GM21786 (cell line): ENCODE results near the gene USP46.

Experiments
- ATAC-seq: cut with Tn5 transposase; IDR thresholded peaks from one replicate; pipeline ENCODE4 v1.9.1; 2021; ENCODE audit not compliant: unreplicated experiment

USP46 gene

GRCh38 chr4:52576961-52577623, 82.0 kb downstream of the USP46 start:
- ATAC-seq: no peak

- no peak for ATAC-seq
Measured at GRCh38 chr4:52576326-52576725, 82.8 kb downstream of the USP46 start.

- ATAC-seq: no peak
Measured at GRCh38 chr4:52575406-52575805, 83.7 kb downstream of the USP46 start.

GRCh38 chr4:52574036-52574435, 85.1 kb downstream of the USP46 start:
- no peak for ATAC-seq

GRCh38 chr4:52573551-52573950, 85.5 kb downstream of the USP46 start:
- ATAC-seq: no peak

- ATAC-seq: no peak
Measured at GRCh38 chr4:52572936-52573485, 86.1 kb downstream of the USP46 start.

GRCh38 chr4:52568351-52568750, 90.8 kb downstream of the USP46 start:
- ATAC-seq: no peak

- no peak for ATAC-seq
Measured at GRCh38 chr4:52566136-52567031, 92.7 kb downstream of the USP46 start.

- ATAC-seq: no peak
Measured at GRCh38 chr4:52560844-52561280, 98.2 kb downstream of the USP46 start.

GRCh38 chr4:52555356-52555716, 103.8 kb downstream of the USP46 start:
- no peak for ATAC-seq

GRCh38 chr4:52554612-52555355, 104.3 kb downstream of the USP46 start:
- no peak for ATAC-seq

GRCh38 chr4:52552778-52553177, 106.3 kb downstream of the USP46 start:
- no peak for ATAC-seq

GRCh38 chr4:52551487-52551886, 107.6 kb downstream of the USP46 start:
- no peak for ATAC-seq

GRCh38 chr4:52550186-52550585, 108.9 kb downstream of the USP46 start:
- ATAC-seq: no peak

- ATAC-seq: no peak
Measured at GRCh38 chr4:52548818-52549570, 110.1 kb downstream of the USP46 start.

- ATAC-seq: no peak
Measured at GRCh38 chr4:52546449-52546848, 112.7 kb downstream of the USP46 start.

- peak; percentile 83 for ATAC-seq
Measured at GRCh38 chr4:52545099-52546069, 113.7 kb downstream of the USP46 start.
